AG09309 (cell line): ENCODE data around the gene DMTF1.

Experiments
- DNase-seq: peaks from one replicate; pipeline ENCODE4 v3.0.0-alpha.2; 2010; ENCODE audit warnings: low read depth
- H3K4me3 ChIP-seq: 2 replicates; pipeline ENCODE4 v1.5.1; 2011; ENCODE audit warnings: mild to moderate bottlenecking, low read depth, low read length, moderate library complexity; ENCODE audit not compliant: control insufficient read depth
- TF ChIP-seq, protein P1 (sequence below): IDR thresholded peaks from 2 replicates; pipeline ENCODE4 v1.5.1; 2011; ENCODE audit warnings: mild to moderate bottlenecking, low read depth, low read length, inconsistent platforms; ENCODE audit not compliant: insufficient read depth, control insufficient read depth; ENCODE audit errors: missing control alignments

Gene DMTF1

DNA sequence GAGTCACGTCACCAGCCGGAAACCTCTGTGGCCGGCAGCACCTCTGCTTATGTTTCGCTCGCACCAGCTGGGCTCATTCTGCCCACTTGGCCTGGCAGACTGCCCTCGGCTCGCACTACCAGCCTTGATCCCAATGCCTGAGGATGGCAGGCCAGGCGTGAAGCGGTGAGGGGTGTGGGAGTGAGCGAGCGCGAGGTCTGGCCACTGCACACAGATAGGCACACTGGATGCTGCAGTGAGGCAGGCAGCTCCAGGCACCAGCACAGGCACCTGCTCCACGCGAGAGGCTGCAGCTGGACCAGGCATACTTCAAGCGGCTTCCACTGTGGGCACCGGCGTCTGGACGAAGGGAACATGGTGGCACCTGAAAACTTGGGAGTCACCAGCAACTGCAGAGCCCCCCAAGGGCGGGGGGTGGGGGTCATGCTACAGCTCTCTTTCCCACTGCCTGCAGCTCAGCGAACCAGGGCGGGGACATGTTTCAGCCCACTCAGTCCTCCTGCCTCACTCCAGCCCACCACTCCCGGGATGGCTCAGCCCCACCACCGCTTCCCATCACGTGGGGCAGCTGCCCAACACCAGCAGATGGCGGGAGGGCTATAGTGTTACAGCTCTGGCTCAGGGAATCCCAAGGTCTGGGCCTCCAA, 5.4 kb upstream of the DMTF1 start:
- TF ChIP-seq, protein P1, sequence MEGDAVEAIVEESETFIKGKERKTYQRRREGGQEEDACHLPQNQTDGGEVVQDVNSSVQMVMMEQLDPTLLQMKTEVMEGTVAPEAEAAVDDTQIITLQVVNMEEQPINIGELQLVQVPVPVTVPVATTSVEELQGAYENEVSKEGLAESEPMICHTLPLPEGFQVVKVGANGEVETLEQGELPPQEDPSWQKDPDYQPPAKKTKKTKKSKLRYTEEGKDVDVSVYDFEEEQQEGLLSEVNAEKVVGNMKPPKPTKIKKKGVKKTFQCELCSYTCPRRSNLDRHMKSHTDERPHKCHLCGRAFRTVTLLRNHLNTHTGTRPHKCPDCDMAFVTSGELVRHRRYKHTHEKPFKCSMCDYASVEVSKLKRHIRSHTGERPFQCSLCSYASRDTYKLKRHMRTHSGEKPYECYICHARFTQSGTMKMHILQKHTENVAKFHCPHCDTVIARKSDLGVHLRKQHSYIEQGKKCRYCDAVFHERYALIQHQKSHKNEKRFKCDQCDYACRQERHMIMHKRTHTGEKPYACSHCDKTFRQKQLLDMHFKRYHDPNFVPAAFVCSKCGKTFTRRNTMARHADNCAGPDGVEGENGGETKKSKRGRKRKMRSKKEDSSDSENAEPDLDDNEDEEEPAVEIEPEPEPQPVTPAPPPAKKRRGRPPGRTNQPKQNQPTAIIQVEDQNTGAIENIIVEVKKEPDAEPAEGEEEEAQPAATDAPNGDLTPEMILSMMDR: no peak
- no peak for DNase-seq
- H3K4me3 ChIP-seq: no peak overlapping the region

DNA sequence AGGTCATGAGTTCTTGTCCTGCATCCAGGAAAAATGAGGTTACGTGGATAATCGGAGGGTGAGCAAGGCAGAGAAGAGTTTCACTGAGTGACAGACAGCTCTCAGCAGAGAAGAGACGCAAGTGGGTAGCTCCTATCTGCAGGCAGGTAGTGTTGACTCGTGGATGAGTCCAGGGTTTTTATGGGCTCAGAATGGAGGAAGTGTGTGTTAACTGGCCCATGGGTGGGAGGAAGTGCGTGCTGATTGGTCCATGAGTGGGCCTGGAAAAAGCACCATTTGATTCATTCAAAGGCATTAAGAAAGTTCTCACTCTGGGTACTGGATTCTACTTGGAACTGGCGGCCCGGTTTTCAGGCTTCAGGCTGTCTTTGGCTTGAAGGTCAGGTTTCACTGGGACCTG, 4.8 kb upstream of the DMTF1 start:
- TF ChIP-seq, protein P1: no peak
- H3K4me3 ChIP-seq: no peak overlapping the region
- no peak for DNase-seq

DNA sequence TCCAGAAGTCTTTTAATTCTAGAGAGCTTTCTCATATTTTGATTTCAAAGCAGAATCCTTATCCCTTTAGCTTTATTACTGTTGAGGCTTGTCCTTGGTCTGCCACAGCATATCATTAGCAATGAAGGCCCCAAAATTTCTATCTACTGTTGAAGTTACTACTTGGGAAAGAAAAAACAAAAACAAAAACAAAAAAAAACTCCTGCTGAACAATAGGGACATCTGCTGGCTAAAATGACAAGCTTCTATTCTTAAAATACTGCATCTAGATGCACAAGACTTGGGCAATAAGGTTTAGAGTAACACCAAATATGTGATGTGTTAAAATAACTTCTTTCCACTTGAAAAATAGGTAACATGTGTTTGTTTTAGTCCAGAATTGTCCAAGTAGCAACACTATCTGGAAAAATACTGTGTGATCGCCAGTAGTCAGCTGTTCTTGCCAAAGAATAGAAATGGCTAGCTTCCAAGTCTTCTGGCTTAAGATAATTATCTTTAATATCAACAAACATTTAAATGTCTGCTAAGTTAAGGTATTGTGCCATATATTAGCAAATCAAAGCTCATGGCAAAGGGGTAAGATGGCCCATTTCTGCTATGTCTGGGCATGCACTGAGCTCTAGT, 3.8 kb upstream of the DMTF1 start:
- no peak overlapping the region for H3K4me3 ChIP-seq
- no peak for DNase-seq
- TF ChIP-seq, protein P1: peak; percentile 51

DNA sequence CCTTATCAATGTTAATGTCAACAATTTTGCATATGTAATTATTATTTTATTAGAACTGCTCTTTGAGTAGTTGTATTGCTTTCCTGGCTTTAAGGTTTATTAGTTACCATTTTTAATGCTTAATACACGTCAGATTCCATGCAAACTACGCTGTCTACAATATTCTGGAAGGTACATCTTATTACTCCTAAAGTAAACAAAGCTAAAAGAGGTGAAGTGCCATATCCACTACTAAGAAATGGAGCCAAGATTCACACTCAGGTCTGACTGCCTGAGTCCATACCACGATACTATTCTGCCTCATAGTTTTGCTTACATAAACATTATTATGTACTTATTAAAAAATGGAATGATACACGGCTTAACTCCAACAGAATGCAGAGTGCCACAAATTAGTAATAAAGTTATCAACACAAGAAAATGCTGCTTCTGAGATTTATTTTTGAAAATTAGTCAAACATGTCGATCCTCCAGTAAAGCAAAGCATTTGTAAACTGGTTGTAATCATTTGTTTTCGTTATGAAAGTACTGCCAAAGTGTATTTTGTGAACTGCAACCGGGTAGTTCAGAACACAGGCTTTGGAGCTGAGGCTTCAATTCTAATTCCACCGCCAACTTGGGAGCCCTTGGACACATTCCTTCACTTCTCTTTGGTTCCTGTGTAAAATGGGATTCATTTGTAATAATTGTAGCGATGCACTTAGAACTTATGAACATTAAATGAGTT, 1.1 kb upstream of the DMTF1 start:
- no peak for DNase-seq
- peak overlapping the region; percentile 61 for H3K4me3 ChIP-seq
- TF ChIP-seq, protein P1: no peak

DNA sequence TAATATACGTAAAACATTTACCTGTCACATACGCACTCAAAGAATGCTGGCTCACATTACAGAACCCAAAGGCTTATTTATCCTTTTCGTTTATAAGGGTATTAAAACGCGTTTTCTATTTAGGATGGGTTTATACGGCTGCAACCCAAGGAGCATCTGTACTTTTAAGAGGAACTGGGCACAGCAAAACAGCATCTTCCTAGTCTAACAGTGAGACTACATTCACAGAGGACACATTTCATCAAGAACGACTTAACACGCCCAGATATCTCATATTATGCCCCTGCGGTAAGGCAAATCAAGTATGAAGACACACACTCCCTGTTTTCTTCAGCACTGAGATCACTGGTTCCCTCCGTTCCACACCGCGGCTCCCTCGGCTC, 533 bp upstream of the DMTF1 start:
- peak overlapping the region; percentile 61 for H3K4me3 ChIP-seq
- TF ChIP-seq, protein P1: no peak
- DNase-seq: no peak

DNA sequence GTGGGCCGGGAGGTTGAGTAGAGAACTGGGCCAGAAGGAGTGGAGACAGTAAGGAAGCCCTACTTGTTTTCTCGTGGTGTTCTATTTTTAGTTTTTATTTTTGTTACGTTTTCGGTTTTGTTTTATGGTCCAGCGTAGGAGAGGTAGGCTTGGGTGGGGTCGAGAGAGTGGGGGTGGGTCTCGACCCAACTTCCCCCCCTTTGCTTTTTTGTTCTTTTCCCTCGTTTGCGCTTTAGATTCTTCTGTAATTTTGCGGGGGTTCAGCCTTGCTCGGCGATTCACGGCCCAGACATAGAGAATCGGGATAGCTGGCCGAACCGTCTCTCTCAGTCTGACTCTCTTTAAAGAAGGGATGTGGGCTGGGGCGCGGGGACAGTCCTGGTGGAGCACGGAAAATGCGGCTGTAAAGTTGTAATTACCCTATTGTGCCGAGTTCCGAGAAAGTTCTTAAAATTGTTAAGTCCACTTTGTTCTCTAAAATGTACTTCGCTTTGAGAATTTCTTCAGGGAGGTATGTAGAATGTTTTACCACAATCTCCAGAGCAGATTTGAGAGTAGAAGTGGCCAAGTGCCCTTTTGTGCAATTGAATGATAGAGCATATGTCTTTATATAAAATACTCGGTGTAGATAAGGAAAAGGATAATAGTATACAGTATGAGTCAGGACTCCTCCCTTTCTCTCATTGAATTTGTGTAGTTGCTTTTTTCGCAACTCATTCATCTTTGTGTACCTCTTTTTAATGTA, 816 bp downstream of the DMTF1 start:
- TF ChIP-seq, protein P1: no peak

More for the DNA sequence above, 816 bp downstream of the DMTF1 start:
- no peak for DNase-seq
- H3K4me3 ChIP-seq: peak overlapping the region; percentile 61
